Natural killer cell (primary cell): Measurements from ENCODE around the gene ZNF200. TPM values are rescaled to one million over a fixed set of nuclear protein-coding genes. Genes with fewer than 3 reads are reported as not detected.

Experiments used
- ATAC-seq, 3 donors: fragments of 150-1000 bp in 2 of 3; fragments of 200-7000 bp in 1 of 3; cut with Tn5 transposase; 1 replicate in 1 of 3; 2 replicates in 2 of 3; pipeline ENCODE4 v1.10.0; 2021; ENCODE audit warnings: mild to moderate bottlenecking in 2 of 3, moderate library complexity in 2 of 3
- DNase-seq, 2 donors: peaks; one replicate each; pipeline versions ENCODE4 v3.0.0 to v3.0.0-alpha.2; 2013 to 2021; ENCODE audit warnings: mixed read lengths in 1 of 2
- H3K27ac ChIP-seq: one replicate; pipeline ENCODE4 v1.5.1; 2013; ENCODE audit warnings: mild to moderate bottlenecking, low read length
- H3K27me3 ChIP-seq: one replicate; pipeline ENCODE4 v1.6.1; 2013; ENCODE audit warnings: low read length; ENCODE audit not compliant: control insufficient read depth, insufficient read depth
- H3K36me3 ChIP-seq: one replicate; pipeline ENCODE4 v1.6.1; 2013; ENCODE audit warnings: low read length; ENCODE audit not compliant: control insufficient read depth, insufficient read depth
- H3K4me1 ChIP-seq: one replicate; pipeline ENCODE4 v1.6.1; 2013; ENCODE audit warnings: low read length; ENCODE audit not compliant: control insufficient read depth, insufficient read depth
- H3K4me3 ChIP-seq: one replicate; pipeline ENCODE4 v1.5.1; 2013; ENCODE audit warnings: low read length
- H3K9me3 ChIP-seq: one replicate; pipeline ENCODE4 v1.6.1; 2013; ENCODE audit warnings: low read length; ENCODE audit not compliant: control insufficient read depth, insufficient read depth
- H3K27ac Mint-ChIP-seq, 2 donors: one replicate each; pipeline ENCODE4 v1.8.0; 2022; ENCODE audit warnings: mild to moderate bottlenecking in 2 of 2, mixed read lengths in 2 of 2, moderate library complexity in 1 of 2
- H3K27me3 Mint-ChIP-seq, 2 donors: one replicate each; pipeline ENCODE4 v1.8.0; 2022; ENCODE audit warnings: low read depth in 2 of 2, mixed read lengths in 2 of 2
- H3K36me3 Mint-ChIP-seq: one replicate; pipeline ENCODE4 v1.8.0; 2022; ENCODE audit warnings: mixed read lengths
- H3K4me1 Mint-ChIP-seq, 2 donors: one replicate each; pipeline ENCODE4 v1.8.0; 2022; ENCODE audit warnings: mixed read lengths in 2 of 2
- H3K4me3 Mint-ChIP-seq: one replicate; pipeline ENCODE4 v1.8.0; 2022; ENCODE audit warnings: mild to moderate bottlenecking, moderate library complexity, mixed read lengths
- H3K9me3 Mint-ChIP-seq, 2 donors: one replicate each; pipeline ENCODE4 v1.8.0; 2022; ENCODE audit warnings: mixed read lengths in 2 of 2
- CTCF ChIP-seq: fragments of 200-600 bp; IDR thresholded peaks from one replicate; pipeline ENCODE4 v1.8.0; 2022; ENCODE audit warnings: antibody characterized with exemption
- WGBS: methylation state at CpG from one replicate; pipeline ENCODE4 v1.1.7; 2013; ENCODE audit warnings: missing lambda C conversion rate; ENCODE audit not compliant: insufficient coverage; 5-methylcytosine and 5-hydroxymethylcytosine counted together
- intact Hi-C: fragments of 100-400 bp; cut with micrococcal nuclease; formaldehyde crosslinking; loops from one replicate; pipeline ENCODE4 v1.14.2; 2022
- total RNA-seq, 4 donors: library from RNA; stranded (reverse); fragments of 120-200 nt in 1 of 4; gene quantifications; one replicate each; pipeline versions ENCODE4 v1.2.3 to v1.2.4, GENCODE V29; 2013 to 2022

The ZNF200 gene
- total RNA-seq, 3 donors from 2014 or later (not counting 1 experiment from before 2014, with no cell fraction given), result 5.3 to 10.9 (median 5.6) TPM

- Histone ChIP-seq H3K27ac (no peak overlapping the region), H3K9me3 (no peaks in the 10 kb centered on the region), H3K4me1 (peaks cover 38% of the 10 kb centered on the region), H3K27me3 (peaks cover 59% of the 10 kb centered on the region), H3K4me3 (no peak overlapping the region), H3K36me3 (no peaks in the 10 kb centered on the region)
- intact Hi-C loops, result no loop called here
- H3K9me3 Mint-ChIP-seq, result no peaks in the 10 kb centered on the region
- no peak for ATAC-seq
- 20% methylated on average over 39 of the region's 39 CpGs for WGBS
- TF ChIP-seq CTCF, result no peak
- H3K4me3 Mint-ChIP-seq, result no peak overlapping the region
- DNase-seq, result peak in 1 of 2 donors; percentile 31
- peaks cover 26 to 27% of the 10 kb centered on the region in 2 donors for H3K4me1 Mint-ChIP-seq
- peaks cover 56 to 66% of the 10 kb centered on the region in 2 donors for H3K27me3 Mint-ChIP-seq
- H3K36me3 Mint-ChIP-seq, result no peaks in the 10 kb centered on the region
- H3K27ac Mint-ChIP-seq, result no peak overlapping the region
Measured at GRCh38 chr16:3175157-3176093, 59.5 kb downstream of the ZNF200 start.

- H3K36me3 Mint-ChIP-seq, result no peaks in the 10 kb centered on the region
- Histone ChIP-seq H3K36me3 (no peaks in the 10 kb centered on the region), H3K27ac (no peak overlapping the region), H3K4me1 (peaks cover 41% of the 10 kb centered on the region), H3K4me3 (no peak overlapping the region), H3K9me3 (no peaks in the 10 kb centered on the region), H3K27me3 (peaks cover 63% of the 10 kb centered on the region)
- H3K27ac Mint-ChIP-seq, result no peak overlapping the region
- peak in 1 of 2 donors; percentile 21 for DNase-seq
- intact Hi-C loops, result no loop called here
- H3K9me3 Mint-ChIP-seq, result no peaks in the 10 kb centered on the region
- no peak for ATAC-seq
- no peak for TF ChIP-seq CTCF
- peaks cover 54 to 59% of the 10 kb centered on the region in 2 donors for H3K27me3 Mint-ChIP-seq
- peaks cover 26 to 30% of the 10 kb centered on the region in 2 donors for H3K4me1 Mint-ChIP-seq
- 27% methylated on average over 28 of the region's 28 CpGs for WGBS
- H3K4me3 Mint-ChIP-seq, result no peak overlapping the region
Measured at GRCh38 chr16:3174618-3175148, 60.3 kb downstream of the ZNF200 start.

GRCh38 chr16:3173892-3174617 is 60.9 kb downstream of the ZNF200 start:
- WGBS, result 5% methylated on average over 24 of the region's 24 CpGs
- H3K27ac ChIP-seq, result no peak overlapping the region
- H3K36me3 ChIP-seq, result no peaks in the 10 kb centered on the region
- Mint-ChIP-seq H3K27ac (peak overlapping the region in 1 of 2 donors; percentile 57), H3K9me3 (no peaks in the 10 kb centered on the region), H3K4me3 (peak overlapping the region; percentile 31), H3K4me1 (peaks cover 26 to 30% of the 10 kb centered on the region in 2 donors), H3K27me3 (peaks cover 53% of the 10 kb centered on the region in 2 donors), H3K36me3 (no peaks in the 10 kb centered on the region)
- H3K4me3 ChIP-seq, result no peak overlapping the region
- no peak for TF ChIP-seq CTCF
- ATAC-seq (peak in 2 of 3 donors; percentile 17 to 27), DNase-seq (peak in 1 of 2 donors; percentile 26)
- H3K27me3 ChIP-seq, result peaks cover 64% of the 10 kb centered on the region
- H3K4me1 ChIP-seq, result peaks cover 41% of the 10 kb centered on the region
- intact Hi-C loops, result no loop called here
- no peaks in the 10 kb centered on the region for H3K9me3 ChIP-seq

Other genes starting within 250 kb of the ZNF200 start
- gene CLDN9, start 222.2 kb downstream of the ZNF200 start, total RNA-seq, result under 1 TPM in 2 of 3 donors, not detected in 1; 0.34 to 0.35 TPM
- gene CLDN6, start 217.0 kb downstream of the ZNF200 start, total RNA-seq, result not detected
- gene TNFRSF12A, start 214.8 kb downstream of the ZNF200 start, total RNA-seq, result 1 to 10 TPM; 2.4 to 3.7 (median 3.1) TPM
- 10 to 100 TPM; 15.4 to 21.8 (median 16.0) TPM for gene HCFC1R1, start 211.2 kb downstream of the ZNF200 start, total RNA-seq
- 10 to 100 TPM; 17.1 to 21.5 (median 17.2) TPM for gene THOC6, start 211.1 kb downstream of the ZNF200 start, total RNA-seq
- not detected for gene BICDL2, start 198.2 kb downstream of the ZNF200 start, total RNA-seq
- 10 to 100 TPM in 1 of 3 donors, 1 to 10 TPM in 2; 2.0 to 62.2 (median 5.6) TPM for gene MMP25, start 188.6 kb downstream of the ZNF200 start, total RNA-seq
- gene IL32, start 169.5 kb downstream of the ZNF200 start, total RNA-seq, result 100 to 1,000 TPM; 305 to 562 (median 319) TPM
- under 1 TPM; 0.65 to 0.96 (median 0.77) TPM for gene ZSCAN10, start 135.9 kb downstream of the ZNF200 start, total RNA-seq
- gene ZNF205, start 122.6 kb downstream of the ZNF200 start, total RNA-seq, result under 1 TPM in 1 of 3 donors, not detected in 2; 0.16 TPM
- gene ZNF213, start 100.1 kb downstream of the ZNF200 start, total RNA-seq, result 1 to 10 TPM; 4.8 to 6.8 (median 5.1) TPM
- gene OR1F1, start 47.0 kb downstream of the ZNF200 start, total RNA-seq, result not detected
- gene MEFV, start 21.5 kb upstream of the ZNF200 start, total RNA-seq, result 1 to 10 TPM; 2.4 to 6.2 (median 5.4) TPM
- 10 to 100 TPM; 25.7 to 38.8 (median 28.1) TPM for gene ZNF263, start 48.3 kb upstream of the ZNF200 start, total RNA-seq
- gene TIGD7, start 70.3 kb upstream of the ZNF200 start, total RNA-seq, result 1 to 10 TPM; 3.7 to 9.1 (median 3.7) TPM
- gene ZNF75A, start 70.3 kb upstream of the ZNF200 start, total RNA-seq, result 10 to 100 TPM; 30.6 to 44.6 (median 39.0) TPM
- gene OR2C1, start 120.7 kb upstream of the ZNF200 start, total RNA-seq, result not detected
- 10 to 100 TPM in 2 of 3 donors, 1 to 10 TPM in 1; 7.5 to 14.2 (median 14.1) TPM for gene ZSCAN32, start 165.8 kb upstream of the ZNF200 start, total RNA-seq
- gene ZNF174, start 166.1 kb upstream of the ZNF200 start, total RNA-seq, result 1 to 10 TPM; 3.5 to 9.0 (median 7.5) TPM
- gene ZNF597, start 208.3 kb upstream of the ZNF200 start, total RNA-seq, result 1 to 10 TPM; 1.8 to 3.5 (median 2.8) TPM
- gene NAA60, start 208.5 kb upstream of the ZNF200 start, total RNA-seq, result 10 to 100 TPM; 45.1 to 69.0 (median 58.9) TPM